Renal cortical epithelial cell (primary cell): ENCODE results near the gene HOXC10. TPM values are rescaled to one million over a fixed set of nuclear protein-coding genes. Genes with fewer than 3 reads are reported as not detected.

Experiments used
- DNase-seq: peaks from one replicate; pipeline ENCODE4 v3.0.0-alpha.2; 2011; ENCODE audit warnings: low read depth
- total RNA-seq: library from RNA; depleted of rRNA; stranded (reverse); fragments of >200 nt; gene quantifications from 2 replicates; pipeline ENCODE4 v1.2.3, GENCODE V29; 2014

The HOXC10 gene
- total RNA-seq, 1 donor from 2014 or later = 15.3 TPM

GRCh38 chr12:53991077-53991460, 6.1 kb downstream of the HOXC10 start:
- peak; percentile 72 for DNase-seq

GRCh38 chr12:53992377-53992889, 7.5 kb downstream of the HOXC10 start:
- DNase-seq = no peak

GRCh38 chr12:53993162-53994008, 8.4 kb downstream of the HOXC10 start:
- DNase-seq = no peak

- no peak for DNase-seq
Measured at GRCh38 chr12:53994009-53994263, 9.0 kb downstream of the HOXC10 start.

GRCh38 chr12:53994264-53995001, 9.5 kb downstream of the HOXC10 start:
- DNase-seq = no peak

GRCh38 chr12:53995002-53995377, 10.0 kb downstream of the HOXC10 start:
- no peak for DNase-seq

- no peak for DNase-seq
Measured at GRCh38 chr12:53995378-53996239, 10.7 kb downstream of the HOXC10 start.

- no peak for DNase-seq
Measured at GRCh38 chr12:53996240-53997203, 11.6 kb downstream of the HOXC10 start.

- no peak for DNase-seq
Measured at GRCh38 chr12:53997204-53998109, 12.5 kb downstream of the HOXC10 start.

- DNase-seq = no peak
Measured at GRCh38 chr12:53998110-53998899, 13.4 kb downstream of the HOXC10 start.

- no peak for DNase-seq
Measured at GRCh38 chr12:53998900-53999236, 13.9 kb downstream of the HOXC10 start.

GRCh38 chr12:53999559-54000115, 14.7 kb downstream of the HOXC10 start:
- DNase-seq = no peak

- no peak for DNase-seq
Measured at GRCh38 chr12:54000116-54001114, 15.5 kb downstream of the HOXC10 start, which contains the start of gene HOXC9. HOXC9 (plus strand) TSS chr12:54000161; CDS start chr12:54000189, 28 bp downstream.

- no peak for DNase-seq
Measured at GRCh38 chr12:54001283-54002187, 16.6 kb downstream of the HOXC10 start.

GRCh38 chr12:54002278-54002914, 17.4 kb downstream of the HOXC10 start:
- DNase-seq = no peak

- no peak for DNase-seq
Measured at GRCh38 chr12:54002915-54003389, 18.0 kb downstream of the HOXC10 start.
